MCF 10A (cell line): ENCODE data around the gene IRF6. TPM values are rescaled to one million over a fixed set of nuclear protein-coding genes. Genes with fewer than 3 reads are reported as not detected.

Experiments used
- BruUV-seq: library from RNA; stranded (reverse); fragments of 400-500 nt; replicated peaks from 2 replicates; lab custom pipeline; 2021; lab: Mats Ljungman, UMichigan
- CTCF ChIA-PET: fragments of 300-600 bp; sonication (Branson Sonifier 250); formaldehyde crosslinking; extraction: SDS; loops from one replicate; lab custom pipeline; 2021; ENCODE audit warnings: antibody characterized with exemption, inconsistent platforms; lab: Yijun Ruan, JAX
- POLR2A ChIA-PET: fragments of 300-600, 350-650 bp; sonication (Branson Sonifier 250); formaldehyde crosslinking; extraction: SDS; loops from one replicate; lab custom pipeline; 2020; ENCODE audit warnings: antibody characterized with exemption, inconsistent platforms; lab: Yijun Ruan, JAX
- DNase-seq: peaks from one replicate; pipeline ENCODE4 v3.0.0-alpha.2; 2018; ENCODE audit not compliant: unreplicated experiment
- H3K27ac Mint-ChIP-seq: one replicate; pipeline ENCODE4 v1.8.0; 2022; ENCODE audit warnings: mild to moderate bottlenecking, low read depth, mixed read lengths; ENCODE audit not compliant: unreplicated experiment
- H3K27me3 Mint-ChIP-seq: one replicate; pipeline ENCODE4 v1.8.0; 2022; ENCODE audit warnings: mixed read lengths; ENCODE audit not compliant: insufficient read depth, unreplicated experiment
- H3K36me3 Mint-ChIP-seq: one replicate; pipeline ENCODE4 v1.8.0; 2022; ENCODE audit warnings: mild to moderate bottlenecking, moderate library complexity, mixed read lengths; ENCODE audit not compliant: insufficient read depth, unreplicated experiment
- H3K4me1 Mint-ChIP-seq: one replicate; pipeline ENCODE4 v1.8.0; 2022; ENCODE audit warnings: mixed read lengths; ENCODE audit not compliant: insufficient read depth, unreplicated experiment
- H3K4me3 Mint-ChIP-seq: one replicate; pipeline ENCODE4 v1.8.0; 2022; ENCODE audit warnings: mild to moderate bottlenecking, moderate library complexity, mixed read lengths; ENCODE audit not compliant: unreplicated experiment
- H3K9me3 Mint-ChIP-seq: one replicate; pipeline ENCODE4 v1.8.0; 2022; ENCODE audit warnings: mixed read lengths; ENCODE audit not compliant: unreplicated experiment
- CTCF ChIP-seq: fragments of 200-600 bp; IDR thresholded peaks from one replicate; pipeline ENCODE4 v1.8.0; 2022; ENCODE audit warnings: antibody characterized with exemption, mild to moderate bottlenecking; ENCODE audit not compliant: unreplicated experiment
- intact Hi-C: fragments of 100-400 bp; cut with micrococcal nuclease; formaldehyde crosslinking; loops from 2 replicates; pipeline ENCODE4 v1.14.1; 2022
- total RNA-seq: library from RNA; stranded (reverse); gene quantifications from 2 replicates; pipeline ENCODE4 v1.2.3, GENCODE V29; 2022

The IRF6 gene
- total RNA-seq, 1 experiment from 2014 or later: 106 TPM

- H3K9me3 Mint-ChIP-seq: no peaks in the 10 kb centered on the region
- H3K27me3 Mint-ChIP-seq: no peaks in the 10 kb centered on the region
- intact Hi-C loops: loop anchor here (1.0 kb wide), 1 partner anchor 9 kb away; no protein-coding TSS in a partner anchor
- TF ChIP-seq CTCF: no peak
- H3K4me3 Mint-ChIP-seq: peak overlapping the region; percentile 44
- peak; percentile 59 for DNase-seq
- peaks cover 10% of the 10 kb centered on the region for H3K36me3 Mint-ChIP-seq
- H3K4me1 Mint-ChIP-seq: peaks cover 29% of the 10 kb centered on the region
- CTCF ChIA-PET: interaction anchor here (0.6 to 30.3 kb wide), 9 partner anchors 1 to 1865 kb away, joined by 3 to 1144 read pairs (median 8); partner anchors contain the start of genes IRF6 and UTP25
- BruUV-seq: no TSS peak
- H3K27ac Mint-ChIP-seq: peak overlapping the region; percentile 91
- POLR2A ChIA-PET: interaction anchor here (0.7 to 21.0 kb wide), 27 partner anchors 5 to 1762 kb away, joined by 3 to 1382 read pairs (median 7); partner anchors contain the start of genes C1orf74, CAMK1G, IRF6 and LAMB3
Observed at GRCh38 chr1:209816923-209817322, 11.0 kb upstream of the IRF6 start.

DNA sequence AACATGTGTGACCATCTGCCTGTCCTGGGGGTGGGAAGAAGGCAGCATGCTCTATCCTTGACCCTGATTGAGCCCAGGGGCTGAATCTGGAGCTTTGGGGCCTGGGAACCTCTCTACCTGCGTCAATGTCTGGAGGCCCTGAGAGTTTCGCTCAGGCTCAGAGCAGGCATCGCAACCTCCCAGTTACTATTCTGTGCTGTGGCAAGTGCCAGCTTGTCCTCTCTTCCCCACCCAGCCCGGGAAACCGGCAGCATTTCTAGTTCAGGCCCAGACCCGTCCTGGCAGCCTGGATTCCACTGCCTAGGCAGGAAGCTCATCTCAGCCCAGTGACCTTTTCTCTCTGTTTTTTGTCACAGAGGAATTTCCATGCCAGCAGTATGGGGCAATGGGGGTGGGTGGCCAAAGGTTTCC lies 10.0 kb upstream of the IRF6 start:
- Mint-ChIP-seq H3K9me3 (no peaks in the 10 kb centered on the region), H3K4me3 (peak overlapping the region; percentile 44), H3K27ac (peak overlapping the region; percentile 91), H3K27me3 (no peaks in the 10 kb centered on the region), H3K4me1 (peaks cover 29% of the 10 kb centered on the region), H3K36me3 (peaks cover 10% of the 10 kb centered on the region)
- no peak for TF ChIP-seq CTCF
- CTCF ChIA-PET: interaction anchor here (0.6 to 30.3 kb wide), 19 partner anchors 2 to 991 kb away, joined by 3 to 1144 read pairs (median 5); partner anchors contain the start of genes C1orf74, IRF6 and UTP25
- DNase-seq: peak; percentile 100
- POLR2A ChIA-PET: interaction anchor here (0.6 to 21.0 kb wide), 44 partner anchors 4 to 1993 kb away, joined by 3 to 1382 read pairs (median 4); partner anchors contain the start of genes C1orf74, IRF6, LAMB3 and SLC30A1
- intact Hi-C loops: loop anchor here (1.0 kb wide), 1 partner anchor 8 kb away; no protein-coding TSS in a partner anchor
- no TSS peak for BruUV-seq

DNA sequence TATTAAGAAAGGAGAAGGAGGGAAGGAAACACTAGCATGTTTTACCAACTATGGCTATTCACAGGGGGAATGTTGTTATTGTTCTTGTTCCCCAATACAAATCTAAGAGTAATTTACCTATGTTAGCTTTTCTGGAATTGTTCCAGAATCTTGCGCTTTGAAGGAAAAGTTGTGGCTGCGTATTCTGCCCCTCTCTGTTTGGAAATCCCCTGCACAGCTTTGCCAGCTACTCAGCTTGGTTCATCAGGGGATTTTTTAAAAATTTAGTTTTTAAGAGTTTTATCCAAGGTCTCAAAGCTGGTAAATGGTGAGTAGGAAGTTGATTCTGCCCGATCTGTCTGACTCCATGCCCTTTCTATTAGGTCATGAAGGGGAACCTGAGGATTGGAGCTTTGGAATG lies 9.5 kb upstream of the IRF6 start:
- peaks cover 10% of the 10 kb centered on the region for H3K36me3 Mint-ChIP-seq
- intact Hi-C loops: no loop called here
- ChIA-PET CTCF (interaction anchor here (0.5 to 30.3 kb wide), 21 partner anchors 3 to 510 kb away, joined by 3 to 1144 read pairs (median 5); partner anchors contain the start of genes C1orf74, IRF6 and UTP25), POLR2A (interaction anchor here (0.6 to 21.0 kb wide), 39 partner anchors 3 to 1992 kb away, joined by 3 to 1382 read pairs (median 4); partner anchors contain the start of genes C1orf74, IRF6, LAMB3 and SLC30A1)
- DNase-seq: no peak
- peaks cover 29% of the 10 kb centered on the region for H3K4me1 Mint-ChIP-seq
- TF ChIP-seq CTCF: no peak
- TSS peak; percentile 82 for BruUV-seq
- peak overlapping the region; percentile 91 for H3K27ac Mint-ChIP-seq
- H3K27me3 Mint-ChIP-seq: no peaks in the 10 kb centered on the region
- peak overlapping the region; percentile 44 for H3K4me3 Mint-ChIP-seq
- no peaks in the 10 kb centered on the region for H3K9me3 Mint-ChIP-seq

GRCh38 chr1:209813902-209814301 lies 8.0 kb upstream of the IRF6 start:
- TF ChIP-seq CTCF: no peak
- ChIA-PET POLR2A (interaction anchor here (0.6 to 21.0 kb wide), 10 partner anchors 2 to 1444 kb away, joined by 3 to 1382 read pairs (median 48); partner anchors contain the start of genes C1orf74, IRF6 and UTP25), CTCF (interaction anchor here (2.2 to 30.3 kb wide), 4 partner anchors 4 to 36 kb away, joined by 7 to 1144 read pairs (median 592); partner anchors contain the start of genes IRF6 and UTP25)
- Mint-ChIP-seq H3K9me3 (no peaks in the 10 kb centered on the region), H3K36me3 (peaks cover 10% of the 10 kb centered on the region), H3K27me3 (no peaks in the 10 kb centered on the region), H3K27ac (peak overlapping the region; percentile 64), H3K4me1 (peaks cover 41% of the 10 kb centered on the region), H3K4me3 (no peak overlapping the region)
- BruUV-seq: no TSS peak
- no peak for DNase-seq
- intact Hi-C loops: no loop called here
